ENCODE measurements around the gene COL15A1. TPM values are rescaled to one million over a fixed set of nuclear protein-coding genes. Genes with fewer than 3 reads are reported as not detected.

COL15A1 gene
- total RNA-seq, 2 donors from 2014 or later: not detected

GRCh38 chr9:99069075-99069474 is 125.4 kb downstream of the COL15A1 start:
- no peak for ATAC-seq
- no peaks in the 10 kb centered on the region for H3K27me3 Mint-ChIP-seq
- no peak overlapping the region for H3K4me3 Mint-ChIP-seq
- peak overlapping the region; percentile 9 for H3K27ac Mint-ChIP-seq
- H3K9me3 ChIP-seq (ENCODE audit: control insufficient read depth, low read length, poor library complexity, severe bottlenecking): no peaks in the 10 kb centered on the region
- peaks cover 24% of the 10 kb centered on the region for H3K4me1 Mint-ChIP-seq
- no peak for DNase-seq
- H3K36me3 Mint-ChIP-seq (ENCODE audit: low read depth): peaks cover 2% of the 10 kb centered on the region

GRCh38 chr9:99069546-99069945 is 125.8 kb downstream of the COL15A1 start:
- Mint-ChIP-seq H3K4me3 (no peak overlapping the region), H3K27me3 (no peaks in the 10 kb centered on the region), H3K4me1 (peaks cover 21% of the 10 kb centered on the region), H3K27ac (peak overlapping the region; percentile 9), H3K36me3 (ENCODE audit: low read depth) (peaks cover 2% of the 10 kb centered on the region)
- DNase-seq (no peak), ATAC-seq (no peak)
- H3K9me3 ChIP-seq (ENCODE audit: control insufficient read depth, low read length, poor library complexity, severe bottlenecking): no peaks in the 10 kb centered on the region

GRCh38 chr9:99070681-99071080 is 127.0 kb downstream of the COL15A1 start:
- no peak overlapping the region for H3K27ac Mint-ChIP-seq
- DNase-seq (no peak), ATAC-seq (no peak)
- peaks cover 2% of the 10 kb centered on the region for H3K36me3 Mint-ChIP-seq (ENCODE audit: low read depth)
- H3K27me3 Mint-ChIP-seq: no peaks in the 10 kb centered on the region
- no peaks in the 10 kb centered on the region for H3K9me3 ChIP-seq (ENCODE audit: control insufficient read depth, low read length, poor library complexity, severe bottlenecking)
- H3K4me3 Mint-ChIP-seq: no peak overlapping the region
- H3K4me1 Mint-ChIP-seq: peaks cover 29% of the 10 kb centered on the region

DNA sequence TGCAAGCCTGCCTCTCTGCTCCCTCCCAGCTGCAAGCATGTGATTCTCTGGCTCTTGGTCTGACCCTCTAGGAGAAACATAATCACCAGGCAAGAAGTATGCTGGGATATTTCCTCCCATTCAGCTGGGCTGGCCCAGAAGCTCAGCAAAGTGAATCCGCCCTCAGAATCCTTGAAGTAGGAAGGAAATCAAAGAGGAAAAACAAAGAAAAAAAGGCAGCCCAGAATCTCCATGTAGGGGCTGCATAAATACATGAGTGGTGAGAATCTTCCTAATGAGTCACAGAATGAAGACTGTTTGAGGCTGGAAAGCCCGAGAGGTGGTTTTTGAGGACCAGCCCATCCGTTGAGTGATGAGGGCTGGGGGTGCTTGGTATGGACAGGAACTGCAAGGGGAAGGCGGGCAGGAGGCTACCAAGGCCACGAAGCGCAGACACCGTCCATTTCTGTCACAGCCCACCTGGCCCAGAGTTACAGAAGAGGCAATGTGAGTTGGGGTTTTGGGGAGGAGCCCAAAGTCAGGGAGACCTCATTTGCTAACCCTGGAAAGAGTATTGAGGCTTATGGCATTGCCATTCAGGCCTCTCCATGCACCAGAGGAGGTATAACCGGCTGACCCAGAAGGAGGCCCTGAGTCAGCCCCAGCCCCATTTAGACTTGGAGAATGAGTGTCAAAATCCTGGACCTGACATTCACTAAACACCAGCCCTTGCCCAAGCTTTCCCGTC is 127.8 kb downstream of the COL15A1 start:
- H3K9me3 ChIP-seq (ENCODE audit: control insufficient read depth, low read length, poor library complexity, severe bottlenecking): no peaks in the 10 kb centered on the region
- no peaks in the 10 kb centered on the region for H3K27me3 Mint-ChIP-seq
- H3K4me3 Mint-ChIP-seq: no peak overlapping the region
- no peak for ATAC-seq
- DNase-seq: no peak
- H3K27ac Mint-ChIP-seq: no peak overlapping the region
- H3K36me3 Mint-ChIP-seq (ENCODE audit: low read depth): no peaks in the 10 kb centered on the region
- peaks cover 36% of the 10 kb centered on the region for H3K4me1 Mint-ChIP-seq

- no peak overlapping the region for H3K27ac Mint-ChIP-seq
- H3K4me3 Mint-ChIP-seq: no peak overlapping the region
- no peaks in the 10 kb centered on the region for H3K27me3 Mint-ChIP-seq
- peaks cover 41% of the 10 kb centered on the region for H3K4me1 Mint-ChIP-seq
- H3K9me3 ChIP-seq (ENCODE audit: control insufficient read depth, low read length, poor library complexity, severe bottlenecking): no peaks in the 10 kb centered on the region
- DNase-seq (no peak), ATAC-seq (no peak)
- no peaks in the 10 kb centered on the region for H3K36me3 Mint-ChIP-seq (ENCODE audit: low read depth)
Observed at GRCh38 chr9:99072040-99072394, 128.3 kb downstream of the COL15A1 start.

GRCh38 chr9:99073347-99073746 is 129.6 kb downstream of the COL15A1 start:
- Mint-ChIP-seq H3K4me1 (peaks cover 44% of the 10 kb centered on the region), H3K36me3 (ENCODE audit: low read depth) (no peaks in the 10 kb centered on the region), H3K4me3 (no peak overlapping the region), H3K27ac (no peak overlapping the region), H3K27me3 (no peaks in the 10 kb centered on the region)
- ATAC-seq (no peak), DNase-seq (no peak)
- H3K9me3 ChIP-seq (ENCODE audit: control insufficient read depth, low read length, poor library complexity, severe bottlenecking): no peaks in the 10 kb centered on the region

DNA sequence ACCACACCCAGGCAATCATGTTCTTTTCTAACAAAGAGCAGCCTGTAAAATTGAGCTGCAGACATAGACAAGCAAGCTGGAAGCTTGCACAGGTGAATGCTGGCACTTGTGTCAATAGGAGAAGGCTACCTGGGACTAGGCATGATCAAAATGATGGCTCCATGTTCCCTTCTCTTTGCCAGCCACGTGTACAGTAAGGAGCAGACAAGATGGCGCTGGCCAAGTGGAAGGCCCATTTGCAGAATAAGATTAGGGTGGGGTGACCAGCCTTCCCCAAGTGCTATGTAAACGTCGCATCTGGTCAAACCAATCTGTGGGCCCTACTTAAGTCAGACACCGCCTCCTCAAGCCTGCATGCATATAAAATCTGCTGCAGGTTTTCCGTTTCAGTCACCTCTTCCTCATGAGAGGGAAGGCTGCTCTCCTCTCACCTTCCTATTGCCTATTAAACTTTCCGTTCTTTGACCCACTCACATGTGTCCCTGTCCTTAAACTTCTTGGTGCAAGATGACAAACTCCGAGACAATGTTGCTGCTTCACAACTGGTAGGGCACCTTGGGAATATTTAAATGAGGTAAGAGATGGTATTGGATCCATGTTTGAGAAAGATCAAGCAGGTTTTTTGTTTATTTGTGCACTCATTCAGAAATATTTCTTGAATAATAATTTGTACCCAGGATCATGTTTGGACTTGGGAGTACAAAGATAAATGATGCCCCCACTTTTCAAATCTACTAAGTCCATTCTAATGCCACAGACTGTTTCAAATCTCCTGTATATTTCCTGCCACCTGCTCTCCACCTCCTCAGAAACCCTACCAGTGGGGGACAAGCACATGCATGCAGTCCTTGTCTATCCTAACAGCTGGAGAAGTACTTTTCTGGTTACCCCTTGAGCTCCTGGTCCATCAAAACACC is 130.5 kb downstream of the COL15A1 start:
- H3K4me3 Mint-ChIP-seq: no peak overlapping the region
- no peak for DNase-seq
- no peak for ATAC-seq
- no peaks in the 10 kb centered on the region for H3K36me3 Mint-ChIP-seq (ENCODE audit: low read depth)
- H3K27ac Mint-ChIP-seq: peak overlapping the region; percentile 92
- peaks cover 41% of the 10 kb centered on the region for H3K4me1 Mint-ChIP-seq
- no peaks in the 10 kb centered on the region for H3K27me3 Mint-ChIP-seq
- no peaks in the 10 kb centered on the region for H3K9me3 ChIP-seq (ENCODE audit: control insufficient read depth, low read length, poor library complexity, severe bottlenecking)

DNA sequence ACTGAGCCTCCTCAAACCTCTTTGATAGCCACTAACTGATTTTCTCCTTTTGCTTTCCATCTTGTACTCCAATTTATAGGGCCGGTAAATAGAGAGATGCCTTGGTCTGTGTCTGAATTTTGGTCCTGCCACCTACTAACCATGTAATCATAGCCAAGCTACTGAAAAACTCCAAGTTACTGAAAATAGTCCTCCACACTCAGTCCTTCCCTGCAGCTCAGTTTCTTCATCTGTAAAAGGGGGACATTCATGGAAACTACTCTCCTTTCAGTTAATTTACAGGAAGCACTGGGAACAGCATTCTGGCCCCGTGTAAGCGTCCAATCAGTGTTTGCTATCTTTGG is 131.2 kb downstream of the COL15A1 start:
- no peaks in the 10 kb centered on the region for H3K9me3 ChIP-seq (ENCODE audit: control insufficient read depth, low read length, poor library complexity, severe bottlenecking)
- no peak overlapping the region for H3K4me3 Mint-ChIP-seq
- DNase-seq: no peak
- H3K27me3 Mint-ChIP-seq: no peaks in the 10 kb centered on the region
- no peaks in the 10 kb centered on the region for H3K36me3 Mint-ChIP-seq (ENCODE audit: low read depth)
- ATAC-seq: no peak
- H3K4me1 Mint-ChIP-seq: peaks cover 44% of the 10 kb centered on the region
- H3K27ac Mint-ChIP-seq: peak overlapping the region; percentile 92

DNA sequence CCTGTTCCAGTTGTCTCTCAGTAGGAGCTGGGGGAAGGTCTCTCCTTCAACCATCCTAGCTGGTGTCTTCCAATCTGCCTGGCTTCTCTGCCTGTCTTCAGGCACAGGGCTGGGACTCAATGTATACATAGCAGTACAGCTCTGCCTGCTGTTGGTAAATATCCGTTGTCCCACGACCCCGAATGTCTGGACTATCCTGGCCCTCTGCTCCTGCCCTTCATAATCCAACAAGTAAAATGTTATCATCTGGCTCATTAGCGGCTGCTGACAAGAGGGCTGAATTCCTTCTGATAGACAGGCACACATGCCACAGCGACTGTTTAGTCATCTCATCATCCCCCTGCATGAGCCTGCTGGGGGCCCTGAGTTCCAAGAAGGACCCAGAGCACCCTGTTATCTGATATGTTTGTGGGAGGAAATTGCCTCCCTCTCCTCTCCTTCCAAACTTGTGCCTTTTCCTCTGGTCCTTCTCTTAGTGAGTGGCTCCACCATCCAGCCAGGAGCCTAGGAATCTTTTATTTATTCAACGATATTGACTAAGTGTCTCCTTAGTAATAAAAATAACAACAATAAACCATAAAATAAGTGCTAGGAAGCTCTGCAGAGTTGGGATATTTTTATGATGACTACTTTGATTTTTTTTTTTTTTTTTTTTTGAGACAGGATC is 131.7 kb downstream of the COL15A1 start:
- no peak overlapping the region for H3K4me3 Mint-ChIP-seq
- ATAC-seq: no peak
- DNase-seq: no peak
- peak overlapping the region; percentile 92 for H3K27ac Mint-ChIP-seq
- H3K36me3 Mint-ChIP-seq (ENCODE audit: low read depth): no peaks in the 10 kb centered on the region
- no peaks in the 10 kb centered on the region for H3K27me3 Mint-ChIP-seq
- H3K9me3 ChIP-seq (ENCODE audit: control insufficient read depth, low read length, poor library complexity, severe bottlenecking): no peaks in the 10 kb centered on the region
- peaks cover 44% of the 10 kb centered on the region for H3K4me1 Mint-ChIP-seq

GRCh38 chr9:99076030-99076429 is 132.3 kb downstream of the COL15A1 start:
- Mint-ChIP-seq H3K4me1 (peaks cover 44% of the 10 kb centered on the region), H3K27ac (peak overlapping the region; percentile 92), H3K27me3 (no peaks in the 10 kb centered on the region), H3K36me3 (ENCODE audit: low read depth) (no peaks in the 10 kb centered on the region), H3K4me3 (peak overlapping the region; percentile 77)
- DNase-seq (no peak), ATAC-seq (no peak)
- H3K9me3 ChIP-seq (ENCODE audit: control insufficient read depth, low read length, poor library complexity, severe bottlenecking): no peaks in the 10 kb centered on the region

GRCh38 chr9:99076483-99077171 is 132.9 kb downstream of the COL15A1 start:
- Mint-ChIP-seq H3K27ac (peak overlapping the region; percentile 92), H3K4me3 (peak overlapping the region; percentile 77), H3K4me1 (peaks cover 42% of the 10 kb centered on the region), H3K27me3 (no peaks in the 10 kb centered on the region), H3K36me3 (ENCODE audit: low read depth) (no peaks in the 10 kb centered on the region)
- ATAC-seq (peak; percentile 89), DNase-seq (no peak)
- no peaks in the 10 kb centered on the region for H3K9me3 ChIP-seq (ENCODE audit: control insufficient read depth, low read length, poor library complexity, severe bottlenecking)

DNA sequence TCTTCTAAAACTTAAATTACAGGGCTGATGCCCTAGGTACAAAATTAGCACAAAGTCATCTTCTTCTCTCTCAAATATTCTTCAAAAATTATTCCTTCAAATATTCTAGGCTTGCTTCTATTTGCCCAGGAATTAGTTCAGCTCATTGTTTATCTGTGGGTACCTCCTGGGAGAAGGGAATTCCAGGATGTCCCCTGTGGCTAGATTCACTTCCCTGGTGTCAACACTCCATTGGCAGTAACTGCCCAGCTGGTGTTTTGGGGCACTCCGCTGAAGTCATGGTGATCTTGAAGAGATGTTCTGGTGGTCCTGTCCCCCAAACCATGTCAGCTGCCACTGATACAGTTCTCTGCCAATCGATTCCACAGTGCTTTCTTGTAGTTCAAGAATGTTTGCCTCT is 135.0 kb downstream of the COL15A1 start:
- Mint-ChIP-seq H3K36me3 (ENCODE audit: low read depth) (no peaks in the 10 kb centered on the region), H3K27ac (peak overlapping the region; percentile 59), H3K27me3 (no peaks in the 10 kb centered on the region), H3K4me3 (no peak overlapping the region), H3K4me1 (peaks cover 42% of the 10 kb centered on the region)
- no peak for ATAC-seq
- no peaks in the 10 kb centered on the region for H3K9me3 ChIP-seq (ENCODE audit: control insufficient read depth, low read length, poor library complexity, severe bottlenecking)
- DNase-seq: no peak

- H3K4me3 Mint-ChIP-seq: no peak overlapping the region
- no peaks in the 10 kb centered on the region for H3K9me3 ChIP-seq (ENCODE audit: control insufficient read depth, low read length, poor library complexity, severe bottlenecking)
- H3K27me3 Mint-ChIP-seq: no peaks in the 10 kb centered on the region
- ATAC-seq (no peak), DNase-seq (no peak)
- peaks cover 42% of the 10 kb centered on the region for H3K4me1 Mint-ChIP-seq
- no peaks in the 10 kb centered on the region for H3K36me3 Mint-ChIP-seq (ENCODE audit: low read depth)
- peak overlapping the region; percentile 59 for H3K27ac Mint-ChIP-seq
Observed at GRCh38 chr9:99079542-99079941, 135.8 kb downstream of the COL15A1 start.
